ENCODE measurements around the gene SURF1.
"Not testable (repeated sequence)": the region's sequence is repeated elsewhere in the genome, so short reads cannot be mapped to it uniquely, and the experiment has no call there.

SURF1 gene

DNA sequence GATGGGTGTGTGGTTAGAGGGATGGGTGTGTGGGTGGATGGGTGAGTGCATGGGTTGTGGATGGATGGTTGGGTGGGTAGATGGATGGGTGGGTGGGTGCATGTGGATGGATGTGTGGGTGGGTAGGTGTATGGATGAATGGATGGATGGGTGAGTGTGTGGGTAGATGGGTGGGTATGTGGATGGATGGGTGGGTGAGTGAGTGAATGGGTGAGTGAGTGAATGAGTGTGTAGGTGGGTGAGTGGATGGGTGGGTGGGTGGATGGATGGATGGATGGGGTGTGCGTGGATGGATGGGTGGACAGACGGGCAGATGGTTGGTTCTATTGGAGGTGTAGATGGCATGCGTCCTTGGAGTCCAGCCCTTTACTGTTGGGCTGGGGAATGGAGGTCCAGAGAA is 37.1 kb upstream of the SURF1 start:
- WGBS (ENCODE audit: extremely low coverage, insufficient coverage, low lambda C conversion rate): no CpG with 5 or more reads among the region's 3 CpGs
- Histone ChIP-seq H2BK15ac (replicated peaks; ENCODE audit: low read depth) (no peak overlapping the region), H3K4me1 (ENCODE audit: control insufficient read depth, low read depth, low read length) (no peaks in the 10 kb centered on the region), H3K27me3 (ENCODE audit: insufficient read depth, low read length, poor library complexity) (no peaks in the 10 kb centered on the region), H3K4ac (ENCODE audit: low read depth, low read length) (no peak overlapping the region), H3K27ac (ENCODE audit: low read depth, low read length) (no peak overlapping the region), H3K79me1 (ENCODE audit: low read length) (no peaks in the 10 kb centered on the region), H3K9ac (ENCODE audit: low read length) (no peak overlapping the region), H4K5ac (ENCODE audit: low read length) (no peak overlapping the region), H4K8ac (ENCODE audit: low read depth, low read length) (no peak overlapping the region), H3K36me3 (ENCODE audit: control insufficient read depth, insufficient read depth, low read length) (no peaks in the 10 kb centered on the region), H3K56ac (ENCODE audit: low read length) (no peak overlapping the region), H3K79me2 (ENCODE audit: control insufficient read depth, insufficient read depth, low read length) (no peaks in the 10 kb centered on the region), H3K4me3 (ENCODE audit: low read length) (no peak overlapping the region), H2AK5ac (ENCODE audit: low read length) (no peak overlapping the region), H3K18ac (ENCODE audit: low read length) (no peak overlapping the region), H3K4me2 (ENCODE audit: low read length) (no peak overlapping the region), H2BK5ac (ENCODE audit: low read length) (no peak overlapping the region), H2BK120ac (ENCODE audit: low read depth, low read length) (no peak overlapping the region), H3K23ac (ENCODE audit: low read length) (no peak overlapping the region)
- DNase-seq: no peak

DNA sequence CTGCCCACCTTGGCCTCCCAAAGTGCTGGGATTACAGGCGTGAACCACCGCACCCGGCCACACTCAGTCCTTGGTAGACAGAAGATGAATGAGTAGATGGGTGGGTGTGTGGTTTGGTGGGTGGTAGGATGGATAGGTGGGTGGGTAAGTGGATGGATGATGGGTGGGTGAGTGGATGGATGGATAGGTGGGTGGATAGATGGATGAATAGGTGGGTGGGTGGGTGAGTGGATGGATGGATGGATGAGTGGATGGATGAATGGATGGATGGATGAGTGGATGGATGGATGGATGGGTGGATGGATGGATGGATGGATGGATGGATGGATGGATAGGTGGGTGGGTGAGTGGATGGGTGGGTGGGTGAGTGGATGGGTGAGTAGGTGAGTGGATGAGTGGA is 36.0 kb upstream of the SURF1 start:
- H3K4me1 ChIP-seq (ENCODE audit: control insufficient read depth, low read depth, low read length); H3K56ac ChIP-seq (ENCODE audit: low read length); H3K79me2 ChIP-seq (ENCODE audit: control insufficient read depth, insufficient read depth, low read length); H4K8ac ChIP-seq (ENCODE audit: low read depth, low read length); H3K36me3 ChIP-seq (ENCODE audit: control insufficient read depth, insufficient read depth, low read length); H2BK5ac ChIP-seq (ENCODE audit: low read length); H3K9ac ChIP-seq (ENCODE audit: low read length); H3K27me3 ChIP-seq (ENCODE audit: insufficient read depth, low read length, poor library complexity); H3K4me3 ChIP-seq (ENCODE audit: low read length); H2BK15ac ChIP-seq (replicated peaks; ENCODE audit: low read depth); H3K18ac ChIP-seq (ENCODE audit: low read length); H3K4ac ChIP-seq (ENCODE audit: low read depth, low read length); H2BK120ac ChIP-seq (ENCODE audit: low read depth, low read length); DNase-seq; H3K79me1 ChIP-seq (ENCODE audit: low read length); H3K4me2 ChIP-seq (ENCODE audit: low read length); H3K23ac ChIP-seq (ENCODE audit: low read length); H3K27ac ChIP-seq (ENCODE audit: low read depth, low read length); H4K5ac ChIP-seq (ENCODE audit: low read length); H2AK5ac ChIP-seq (ENCODE audit: low read length): not testable (repeated sequence)
- no CpG with 5 or more reads among the region's 3 CpGs for WGBS (ENCODE audit: extremely low coverage, insufficient coverage, low lambda C conversion rate)

DNA sequence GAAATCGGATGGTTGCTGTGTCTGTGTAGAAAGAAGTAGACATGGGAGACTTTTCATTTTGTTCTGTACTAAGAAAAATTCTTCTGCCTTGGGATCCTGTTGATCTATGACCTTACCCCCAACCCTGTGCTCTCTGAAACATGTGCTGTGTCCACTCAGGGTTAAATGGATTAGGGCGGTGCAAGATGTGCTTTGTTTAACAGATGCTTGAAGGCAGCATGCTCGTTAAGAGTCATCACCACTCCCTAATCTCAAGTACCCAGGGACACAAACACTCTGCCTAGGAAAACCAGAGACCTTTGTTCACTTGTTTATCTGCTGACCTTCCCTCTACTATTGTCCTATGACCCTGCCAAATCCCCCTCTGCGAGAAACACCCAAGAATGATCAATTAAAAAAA is 35.2 kb upstream of the SURF1 start:
- not testable (repeated sequence) for H2BK5ac ChIP-seq (ENCODE audit: low read length); H3K79me2 ChIP-seq (ENCODE audit: control insufficient read depth, insufficient read depth, low read length); H3K18ac ChIP-seq (ENCODE audit: low read length); H2BK120ac ChIP-seq (ENCODE audit: low read depth, low read length); H3K56ac ChIP-seq (ENCODE audit: low read length); H2AK5ac ChIP-seq (ENCODE audit: low read length); H4K8ac ChIP-seq (ENCODE audit: low read depth, low read length); H3K27me3 ChIP-seq (ENCODE audit: insufficient read depth, low read length, poor library complexity); H3K4me2 ChIP-seq (ENCODE audit: low read length); H2BK15ac ChIP-seq (replicated peaks; ENCODE audit: low read depth); H3K79me1 ChIP-seq (ENCODE audit: low read length); H3K4me1 ChIP-seq (ENCODE audit: control insufficient read depth, low read depth, low read length); H3K27ac ChIP-seq (ENCODE audit: low read depth, low read length); H3K4ac ChIP-seq (ENCODE audit: low read depth, low read length); H3K9ac ChIP-seq (ENCODE audit: low read length); H3K4me3 ChIP-seq (ENCODE audit: low read length); H3K23ac ChIP-seq (ENCODE audit: low read length); DNase-seq; H4K5ac ChIP-seq (ENCODE audit: low read length); H3K36me3 ChIP-seq (ENCODE audit: control insufficient read depth, insufficient read depth, low read length)
- no CpG with 5 or more reads among the region's 4 CpGs for WGBS (ENCODE audit: extremely low coverage, insufficient coverage, low lambda C conversion rate)

DNA sequence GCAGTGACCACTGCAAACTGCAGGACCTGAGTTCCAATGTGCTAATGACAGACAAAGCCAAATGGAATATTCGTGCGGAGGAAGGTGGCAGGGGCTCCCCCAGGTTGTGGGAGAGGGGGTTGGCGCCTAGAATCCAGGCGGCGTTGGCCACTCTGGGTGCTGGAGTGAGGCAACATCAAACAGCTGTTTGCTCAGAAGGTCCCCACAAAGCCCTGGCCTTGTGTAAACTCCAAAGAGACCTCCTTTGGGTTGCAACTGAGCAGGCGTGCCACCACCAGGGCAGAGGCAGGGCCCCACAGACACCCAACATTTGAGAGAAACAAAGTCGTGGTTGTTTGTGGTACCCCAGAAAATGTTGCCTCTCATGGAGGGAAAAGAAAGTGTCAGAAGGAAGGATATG is 34.4 kb upstream of the SURF1 start:
- WGBS (ENCODE audit: extremely low coverage, insufficient coverage, low lambda C conversion rate): no CpG with 5 or more reads among the region's 7 CpGs

DNA sequence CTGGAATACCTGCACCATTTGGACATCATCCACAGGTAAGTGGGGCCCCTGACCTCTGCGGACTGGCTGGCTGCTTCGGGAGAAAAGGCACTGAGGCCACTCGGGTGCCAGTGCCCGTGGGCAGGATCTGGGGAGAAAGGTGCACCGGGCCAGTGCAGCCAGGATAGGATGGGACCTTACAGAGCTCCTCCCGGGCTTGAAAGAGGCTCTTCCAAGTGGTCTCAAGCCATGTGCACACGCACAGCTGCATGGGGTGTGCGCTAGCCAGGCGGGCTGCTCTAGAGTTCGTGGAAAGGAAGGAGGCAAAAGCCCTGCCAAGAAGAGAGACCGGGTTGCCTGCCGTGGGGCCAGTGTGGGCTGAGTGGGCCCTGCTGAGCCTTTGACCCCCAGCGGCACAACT is 33.3 kb upstream of the SURF1 start:
- no peak overlapping the region for H4K5ac ChIP-seq (ENCODE audit: low read length)
- no peak overlapping the region for H2BK5ac ChIP-seq (ENCODE audit: low read length)
- no peak overlapping the region for H3K18ac ChIP-seq (ENCODE audit: low read length)
- no peaks in the 10 kb centered on the region for H3K4me1 ChIP-seq (ENCODE audit: control insufficient read depth, low read depth, low read length)
- no peak overlapping the region for H2BK120ac ChIP-seq (ENCODE audit: low read depth, low read length)
- H3K56ac ChIP-seq (ENCODE audit: low read length): no peak overlapping the region
- no peak overlapping the region for H3K4ac ChIP-seq (ENCODE audit: low read depth, low read length)
- H3K4me2 ChIP-seq (ENCODE audit: low read length): no peak overlapping the region
- no peak overlapping the region for H3K9ac ChIP-seq (ENCODE audit: low read length)
- H4K8ac ChIP-seq (ENCODE audit: low read depth, low read length): no peak overlapping the region
- no peak overlapping the region for H2BK15ac ChIP-seq (replicated peaks; ENCODE audit: low read depth)
- H3K79me2 ChIP-seq (ENCODE audit: control insufficient read depth, insufficient read depth, low read length): no peaks in the 10 kb centered on the region
- H3K27ac ChIP-seq (ENCODE audit: low read depth, low read length): no peak overlapping the region
- no peaks in the 10 kb centered on the region for H3K27me3 ChIP-seq (ENCODE audit: insufficient read depth, low read length, poor library complexity)
- no peaks in the 10 kb centered on the region for H3K36me3 ChIP-seq (ENCODE audit: control insufficient read depth, insufficient read depth, low read length)
- H2AK5ac ChIP-seq (ENCODE audit: low read length): no peak overlapping the region
- H3K79me1 ChIP-seq (ENCODE audit: low read length): no peaks in the 10 kb centered on the region
- WGBS (ENCODE audit: extremely low coverage, insufficient coverage, low lambda C conversion rate): no CpG with 5 or more reads among the region's 13 CpGs
- no peak for DNase-seq
- H3K4me3 ChIP-seq (ENCODE audit: low read length): no peak overlapping the region
- no peak overlapping the region for H3K23ac ChIP-seq (ENCODE audit: low read length)

More for the DNA sequence above, 34.4 kb upstream of the SURF1 start:
- no peak overlapping the region for H2BK15ac ChIP-seq (replicated peaks; ENCODE audit: low read depth)
- H3K36me3 ChIP-seq (ENCODE audit: control insufficient read depth, insufficient read depth, low read length): no peaks in the 10 kb centered on the region
- H3K23ac ChIP-seq (ENCODE audit: low read length): no peak overlapping the region
- no peaks in the 10 kb centered on the region for H3K79me2 ChIP-seq (ENCODE audit: control insufficient read depth, insufficient read depth, low read length)
- no peak overlapping the region for H4K5ac ChIP-seq (ENCODE audit: low read length)
- no peak overlapping the region for H3K18ac ChIP-seq (ENCODE audit: low read length)
- no peak overlapping the region for H3K56ac ChIP-seq (ENCODE audit: low read length)
- no peak overlapping the region for H3K4me2 ChIP-seq (ENCODE audit: low read length)
- H3K4ac ChIP-seq (ENCODE audit: low read depth, low read length): no peak overlapping the region
- H3K27ac ChIP-seq (ENCODE audit: low read depth, low read length): no peak overlapping the region
- no peak overlapping the region for H4K8ac ChIP-seq (ENCODE audit: low read depth, low read length)
- no peak overlapping the region for H2AK5ac ChIP-seq (ENCODE audit: low read length)
- DNase-seq: no peak
- no peak overlapping the region for H3K9ac ChIP-seq (ENCODE audit: low read length)
- no peaks in the 10 kb centered on the region for H3K27me3 ChIP-seq (ENCODE audit: insufficient read depth, low read length, poor library complexity)
- H3K4me3 ChIP-seq (ENCODE audit: low read length): no peak overlapping the region
- no peak overlapping the region for H2BK120ac ChIP-seq (ENCODE audit: low read depth, low read length)
- no peaks in the 10 kb centered on the region for H3K79me1 ChIP-seq (ENCODE audit: low read length)
- H2BK5ac ChIP-seq (ENCODE audit: low read length): no peak overlapping the region
- H3K4me1 ChIP-seq (ENCODE audit: control insufficient read depth, low read depth, low read length): no peaks in the 10 kb centered on the region

DNA sequence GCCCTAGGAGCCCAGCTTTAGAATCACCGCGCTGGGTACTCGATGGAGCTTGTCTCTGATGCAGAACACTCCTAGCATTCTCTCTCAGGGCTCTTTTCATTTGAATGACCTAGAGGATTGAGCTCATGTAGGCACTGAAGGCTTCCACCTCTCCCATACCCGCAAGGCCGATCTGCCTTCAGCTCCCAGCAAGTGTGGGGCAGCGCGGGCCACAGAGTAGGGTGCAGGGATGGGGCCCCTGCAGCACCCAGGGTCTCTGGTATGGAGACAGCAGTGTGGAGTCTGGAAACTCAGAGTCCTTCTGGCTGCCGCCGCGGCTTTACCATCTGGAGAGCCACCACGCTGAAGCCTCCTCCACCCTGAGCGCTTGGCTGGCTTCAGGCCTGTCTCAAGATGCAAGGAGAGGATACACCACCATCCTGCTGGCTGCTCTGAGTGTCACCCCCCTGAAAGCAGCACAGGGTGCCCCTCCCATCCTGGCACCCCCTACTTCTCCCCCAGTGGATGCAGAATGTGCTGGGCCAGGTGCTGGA is 32.8 kb upstream of the SURF1 start:
- no CpG with 5 or more reads among the region's 12 CpGs for WGBS (ENCODE audit: extremely low coverage, insufficient coverage, low lambda C conversion rate)
- no peak overlapping the region for H4K8ac ChIP-seq (ENCODE audit: low read depth, low read length)
- H2BK120ac ChIP-seq (ENCODE audit: low read depth, low read length): no peak overlapping the region
- no peak overlapping the region for H3K4me3 ChIP-seq (ENCODE audit: low read length)
- no peak overlapping the region for H4K5ac ChIP-seq (ENCODE audit: low read length)
- H3K36me3 ChIP-seq (ENCODE audit: control insufficient read depth, insufficient read depth, low read length): no peaks in the 10 kb centered on the region
- no peak overlapping the region for H2BK5ac ChIP-seq (ENCODE audit: low read length)
- no peak overlapping the region for H3K4ac ChIP-seq (ENCODE audit: low read depth, low read length)
- H3K4me1 ChIP-seq (ENCODE audit: control insufficient read depth, low read depth, low read length): no peaks in the 10 kb centered on the region
- H3K4me2 ChIP-seq (ENCODE audit: low read length): no peak overlapping the region
- H3K23ac ChIP-seq (ENCODE audit: low read length): no peak overlapping the region
- H3K79me1 ChIP-seq (ENCODE audit: low read length): no peaks in the 10 kb centered on the region
- no peak overlapping the region for H3K56ac ChIP-seq (ENCODE audit: low read length)
- H3K27ac ChIP-seq (ENCODE audit: low read depth, low read length): no peak overlapping the region
- H2AK5ac ChIP-seq (ENCODE audit: low read length): no peak overlapping the region
- no peak overlapping the region for H3K9ac ChIP-seq (ENCODE audit: low read length)
- no peaks in the 10 kb centered on the region for H3K79me2 ChIP-seq (ENCODE audit: control insufficient read depth, insufficient read depth, low read length)
- no peaks in the 10 kb centered on the region for H3K27me3 ChIP-seq (ENCODE audit: insufficient read depth, low read length, poor library complexity)
- H3K18ac ChIP-seq (ENCODE audit: low read length): no peak overlapping the region
- H2BK15ac ChIP-seq (replicated peaks; ENCODE audit: low read depth): no peak overlapping the region
- DNase-seq: no peak

Measured in mesendoderm (in vitro differentiated cells).